GM04503 (cell line): ENCODE results near the gene ITGAX.
"Not testable (repeated sequence)": the region's sequence is repeated elsewhere in the genome, so short reads cannot be mapped to it uniquely, and the experiment has no call there.

ENCODE experiments used
- DNase-seq: peaks from one replicate; pipeline ENCODE4 v3.0.0-alpha.2; 2012; ENCODE audit warnings: low read depth

Gene ITGAX

GRCh38 chr16:31410082-31410481, 55.1 kb downstream of the ITGAX start:
- no peak for DNase-seq

DNA sequence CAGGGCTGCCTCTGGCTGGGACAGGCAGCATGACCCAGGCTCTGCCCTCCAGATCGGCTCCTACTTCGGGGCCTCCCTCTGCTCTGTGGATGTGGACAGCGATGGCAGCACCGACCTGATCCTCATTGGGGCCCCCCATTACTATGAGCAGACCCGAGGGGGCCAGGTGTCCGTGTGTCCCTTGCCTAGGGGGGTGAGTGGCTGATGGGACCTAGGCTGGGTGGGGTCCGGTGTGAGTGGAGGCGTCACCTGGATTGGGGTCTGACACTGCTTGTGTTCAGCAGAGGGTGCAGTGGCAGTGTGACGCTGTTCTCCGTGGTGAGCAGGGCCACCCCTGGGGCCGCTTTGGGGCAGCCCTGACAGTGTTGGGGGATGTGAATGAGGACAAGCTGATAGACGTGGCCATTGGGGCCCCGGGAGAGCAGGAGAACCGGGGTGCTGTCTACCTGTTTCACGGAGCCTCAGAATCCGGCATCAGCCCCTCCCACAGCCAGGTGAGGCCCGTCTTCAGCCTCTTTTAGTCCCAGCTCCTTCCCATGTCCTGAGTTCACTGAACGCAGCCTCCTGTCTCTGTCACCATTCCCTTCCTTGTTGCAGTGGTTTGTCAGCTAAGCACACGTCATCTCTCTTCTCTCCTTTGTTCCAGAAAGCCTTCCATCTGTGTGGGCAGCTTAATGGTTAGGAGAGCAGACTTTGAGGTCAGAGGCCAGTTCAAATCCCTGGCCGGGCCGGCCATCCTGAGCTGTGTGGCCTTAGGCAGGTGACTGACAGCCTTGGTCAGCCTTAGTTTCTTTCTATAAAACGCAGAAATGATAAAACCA, 56.3 kb downstream of the ITGAX start:
- DNase-seq: no peak

DNA sequence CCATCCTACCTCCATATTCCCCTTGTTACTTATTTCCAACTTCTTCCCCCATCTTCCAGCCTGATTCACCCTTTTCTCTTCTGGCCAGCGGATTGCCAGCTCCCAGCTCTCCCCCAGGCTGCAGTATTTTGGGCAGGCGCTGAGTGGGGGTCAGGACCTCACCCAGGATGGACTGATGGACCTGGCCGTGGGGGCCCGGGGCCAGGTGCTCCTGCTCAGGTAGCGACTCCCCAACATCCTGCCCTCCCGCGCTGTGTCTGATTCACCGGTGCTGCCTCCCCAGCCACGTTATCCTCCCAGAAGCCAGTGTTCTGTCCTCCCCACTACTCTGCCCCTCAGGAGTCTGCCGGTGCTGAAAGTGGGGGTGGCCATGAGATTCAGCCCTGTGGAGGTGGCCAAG, 57.8 kb downstream of the ITGAX start:
- DNase-seq: no peak

GRCh38 chr16:31413381-31413780, 58.4 kb downstream of the ITGAX start:
- no peak for DNase-seq

- no peak for DNase-seq
Measured at GRCh38 chr16:31413943-31414342, 59.0 kb downstream of the ITGAX start.

DNA sequence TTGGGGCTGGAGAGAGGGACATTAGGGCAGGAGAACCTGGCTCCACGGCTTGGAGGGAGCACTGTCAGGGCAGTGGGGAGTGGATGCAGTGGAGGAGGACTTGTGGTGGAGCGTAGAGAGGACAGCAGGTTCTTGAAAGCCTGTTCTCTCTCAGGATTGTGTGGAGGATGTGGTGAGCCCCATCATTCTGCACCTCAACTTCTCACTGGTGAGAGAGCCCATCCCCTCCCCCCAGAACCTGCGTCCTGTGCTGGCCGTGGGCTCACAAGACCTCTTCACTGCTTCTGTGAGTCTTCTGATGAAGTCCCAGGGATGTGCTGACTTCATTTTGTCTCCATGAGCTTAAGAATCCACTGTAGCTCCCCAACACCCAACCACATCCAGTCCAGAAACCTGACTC, 59.7 kb downstream of the ITGAX start:
- no peak for DNase-seq

GRCh38 chr16:31416371-31416770, 61.4 kb downstream of the ITGAX start:
- no peak for DNase-seq

GRCh38 chr16:31417036-31417435, 62.1 kb downstream of the ITGAX start:
- not testable (repeated sequence) for DNase-seq

- DNase-seq: no peak
Measured at GRCh38 chr16:31417916-31418315, 62.9 kb downstream of the ITGAX start.

- DNase-seq: no peak
Measured at GRCh38 chr16:31420037-31420436, 65.1 kb downstream of the ITGAX start.

DNA sequence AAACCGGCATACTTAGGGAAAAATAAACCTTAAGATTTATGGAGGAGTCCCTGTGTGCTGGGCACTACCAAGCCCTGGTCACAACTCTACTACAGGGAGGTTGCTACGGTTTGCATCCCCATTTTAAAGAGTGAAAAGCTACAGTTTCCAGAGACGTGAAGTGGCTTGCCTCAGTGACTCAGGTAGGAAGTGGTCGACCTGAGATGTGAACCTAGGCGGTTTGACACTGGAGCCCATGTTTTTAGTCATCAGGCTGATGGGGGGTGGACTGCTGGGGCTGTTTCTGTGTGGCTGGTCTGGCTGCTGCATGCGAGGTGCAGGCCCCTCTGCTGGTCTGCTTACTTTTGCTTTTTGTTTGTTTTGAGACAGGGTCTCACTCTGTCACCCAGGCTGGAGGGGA, 66.6 kb downstream of the ITGAX start:
- DNase-seq: no peak

GRCh38 chr16:31423241-31423640, 68.3 kb downstream of the ITGAX start:
- no peak for DNase-seq

DNA sequence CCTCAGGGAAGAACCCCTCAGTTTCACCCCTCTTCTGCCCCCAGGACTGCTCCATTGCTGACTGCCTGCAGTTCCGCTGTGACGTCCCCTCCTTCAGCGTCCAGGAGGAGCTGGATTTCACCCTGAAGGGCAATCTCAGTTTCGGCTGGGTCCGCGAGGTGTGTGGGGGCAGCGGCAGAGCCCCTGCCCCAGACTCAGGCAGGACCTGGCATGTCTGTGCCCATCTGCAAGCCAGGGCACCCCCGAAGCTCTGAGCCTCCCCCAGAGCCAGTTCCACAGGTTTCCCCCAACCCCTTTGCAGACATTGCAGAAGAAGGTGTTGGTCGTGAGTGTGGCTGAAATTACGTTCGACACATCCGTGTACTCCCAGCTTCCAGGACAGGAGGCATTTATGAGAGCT, 68.8 kb downstream of the ITGAX start:
- no peak for DNase-seq

DNA sequence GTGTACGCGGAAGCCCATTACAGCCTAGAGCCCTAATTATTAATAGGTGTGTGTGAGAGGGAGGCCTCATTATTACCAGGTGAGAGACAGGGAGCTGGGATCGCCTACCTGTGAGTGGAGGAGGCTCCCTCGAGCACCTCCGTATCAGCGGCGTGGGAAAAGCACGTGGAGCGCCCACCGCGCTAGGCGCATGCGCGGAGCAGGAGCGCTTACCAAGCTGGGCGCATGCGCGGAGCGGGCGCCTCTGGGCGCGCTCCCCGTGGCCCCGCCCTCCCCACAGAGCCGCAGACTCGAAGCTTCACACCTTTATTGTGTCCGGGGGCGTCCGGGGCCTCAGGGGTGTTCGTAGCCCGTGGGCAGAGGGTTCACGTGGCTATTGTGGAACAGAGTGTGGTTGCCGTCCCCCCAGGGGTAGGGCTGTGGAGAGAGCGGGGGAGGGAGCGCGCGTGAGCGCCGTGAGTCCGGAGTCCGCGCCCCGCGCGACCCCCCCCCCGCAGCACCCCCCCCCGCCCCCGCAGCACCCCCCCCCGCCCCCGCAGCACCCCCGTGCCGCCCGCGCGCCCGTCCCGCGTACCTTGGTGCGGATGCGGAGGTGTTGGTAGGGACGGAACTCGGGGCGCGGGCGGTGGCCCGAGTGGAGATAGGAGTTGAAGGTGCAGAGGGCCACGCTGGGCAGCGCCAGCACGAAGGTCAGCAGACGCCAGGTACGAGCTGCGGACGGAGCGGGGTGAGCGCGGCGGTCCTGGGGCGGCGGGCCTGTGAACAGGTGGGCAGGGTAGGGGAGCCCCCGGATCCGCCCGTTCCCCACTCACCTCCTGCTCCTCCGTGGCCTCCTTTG, 72.7 kb downstream of the ITGAX start:
- DNase-seq: no peak

- DNase-seq: no peak
Measured at GRCh38 chr16:31428279-31428597, 73.3 kb downstream of the ITGAX start, which contains the start of gene COX6A2. Gene COX6A2 (minus strand): TSS chr16:31428360. CDS start chr16:31428325, 35 bp downstream.

DNA sequence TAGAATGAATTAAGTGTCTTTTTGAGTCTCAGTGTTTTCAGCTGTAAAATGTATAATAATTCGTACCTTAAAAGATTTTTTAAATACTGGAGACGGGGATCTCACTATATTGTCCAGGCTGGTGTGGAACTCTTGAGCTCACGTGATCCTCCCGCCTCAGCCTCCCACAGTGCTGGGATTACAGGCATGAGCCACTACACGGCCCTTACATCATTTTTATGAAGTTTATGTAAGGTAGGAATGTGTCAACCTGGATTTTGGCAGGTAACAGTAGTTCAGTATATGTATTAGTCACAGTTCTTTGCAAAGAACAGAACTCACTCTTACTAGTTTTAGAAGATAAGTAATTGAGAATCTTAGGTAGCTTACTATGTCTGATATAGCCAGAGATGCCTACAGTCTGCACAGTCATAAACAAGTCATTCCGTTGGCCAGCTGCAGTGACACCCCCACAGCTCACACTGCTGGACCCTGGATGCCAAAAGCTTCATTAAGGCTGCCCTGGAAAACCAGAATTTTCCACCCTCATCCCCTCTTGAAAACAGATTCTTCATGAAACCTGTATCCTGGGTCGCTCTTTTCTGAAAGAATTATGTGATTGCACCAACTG, 73.8 kb downstream of the ITGAX start:
- DNase-seq: no peak

DNA sequence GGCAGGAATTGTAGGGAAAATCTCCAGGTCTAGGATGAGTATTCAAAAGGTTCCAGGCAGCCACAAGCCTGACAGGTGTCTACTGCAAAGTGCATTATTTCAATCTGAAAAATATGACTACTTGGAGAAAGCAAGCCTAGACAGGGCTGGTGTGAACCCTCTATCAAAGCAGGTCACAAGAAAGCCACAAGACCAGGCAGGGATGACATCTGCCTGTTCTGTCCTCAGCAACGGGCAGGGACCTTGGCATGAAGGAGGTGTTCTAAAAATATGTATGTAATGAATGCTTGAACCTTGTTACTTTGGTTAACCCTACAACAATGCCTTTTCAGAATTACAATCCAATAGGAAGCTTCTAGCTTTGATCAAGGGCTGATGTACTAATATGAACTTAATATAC, 74.3 kb downstream of the ITGAX start:
- no peak for DNase-seq

DNA sequence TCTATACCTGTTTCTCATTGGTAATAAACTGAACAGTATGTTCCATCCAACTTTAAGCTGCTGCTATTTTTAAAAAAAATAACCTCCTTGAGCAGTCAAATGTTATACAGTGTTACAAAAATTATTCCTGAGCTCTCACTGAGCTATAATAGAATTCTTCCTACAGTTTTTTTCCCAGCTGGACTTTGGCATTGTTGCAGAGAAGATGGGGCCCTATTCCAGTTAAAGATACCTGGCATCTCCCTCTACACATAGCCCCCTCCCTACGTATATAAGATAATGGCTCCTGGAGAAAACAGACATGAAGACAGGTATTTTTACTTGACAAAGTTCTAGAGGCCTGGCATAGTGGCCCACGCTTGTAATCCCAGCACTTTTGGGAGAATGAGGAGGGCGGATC, 74.8 kb downstream of the ITGAX start:
- no peak for DNase-seq

DNA sequence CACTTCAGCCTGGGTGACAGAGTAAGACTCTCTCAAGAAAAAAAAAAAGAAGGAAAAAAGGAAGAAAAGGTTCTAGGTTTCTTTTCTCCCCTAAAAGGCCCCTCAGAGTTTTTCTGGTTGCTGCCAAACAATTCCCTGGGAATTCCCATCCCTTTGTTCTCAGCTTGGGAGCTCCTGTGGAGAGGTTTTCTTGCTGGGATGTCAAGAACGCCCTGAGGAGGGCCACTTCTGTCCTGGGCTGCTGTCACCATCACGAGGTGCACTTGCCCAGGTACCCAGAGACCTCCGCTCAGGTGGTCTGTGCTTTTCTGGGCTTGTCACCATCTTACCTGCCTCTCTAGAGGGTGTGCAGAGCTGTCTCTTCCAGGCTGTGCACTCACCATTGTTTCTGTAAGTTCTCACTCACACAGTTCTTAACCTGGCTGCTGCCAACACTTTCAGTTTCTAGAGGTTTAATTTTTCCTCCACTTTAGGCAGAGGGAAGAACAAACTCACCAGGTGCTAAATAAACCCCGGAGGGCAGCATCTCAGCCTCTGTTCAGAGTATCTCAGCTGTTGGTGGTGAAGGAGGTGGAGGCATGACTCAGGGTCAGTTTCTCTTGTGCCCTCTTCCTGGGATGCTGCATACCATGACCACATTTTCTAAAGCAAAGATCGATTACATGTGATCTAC, 75.5 kb downstream of the ITGAX start:
- no peak for DNase-seq
